Smooth muscle cell of trachea (primary cell): ENCODE data around the gene NMT1. TPM values are rescaled to one million over a fixed set of nuclear protein-coding genes. Genes with fewer than 3 reads are reported as not detected.

ENCODE experiments used
- total RNA-seq: library from RNA; depleted of rRNA; stranded (reverse); fragments of >200 nt; gene quantifications from 2 replicates; pipeline ENCODE4 v1.2.1, GENCODE V29; 2014

Gene NMT1
- 66.0 and 118 TPM in 2 replicates for total RNA-seq

DNA sequence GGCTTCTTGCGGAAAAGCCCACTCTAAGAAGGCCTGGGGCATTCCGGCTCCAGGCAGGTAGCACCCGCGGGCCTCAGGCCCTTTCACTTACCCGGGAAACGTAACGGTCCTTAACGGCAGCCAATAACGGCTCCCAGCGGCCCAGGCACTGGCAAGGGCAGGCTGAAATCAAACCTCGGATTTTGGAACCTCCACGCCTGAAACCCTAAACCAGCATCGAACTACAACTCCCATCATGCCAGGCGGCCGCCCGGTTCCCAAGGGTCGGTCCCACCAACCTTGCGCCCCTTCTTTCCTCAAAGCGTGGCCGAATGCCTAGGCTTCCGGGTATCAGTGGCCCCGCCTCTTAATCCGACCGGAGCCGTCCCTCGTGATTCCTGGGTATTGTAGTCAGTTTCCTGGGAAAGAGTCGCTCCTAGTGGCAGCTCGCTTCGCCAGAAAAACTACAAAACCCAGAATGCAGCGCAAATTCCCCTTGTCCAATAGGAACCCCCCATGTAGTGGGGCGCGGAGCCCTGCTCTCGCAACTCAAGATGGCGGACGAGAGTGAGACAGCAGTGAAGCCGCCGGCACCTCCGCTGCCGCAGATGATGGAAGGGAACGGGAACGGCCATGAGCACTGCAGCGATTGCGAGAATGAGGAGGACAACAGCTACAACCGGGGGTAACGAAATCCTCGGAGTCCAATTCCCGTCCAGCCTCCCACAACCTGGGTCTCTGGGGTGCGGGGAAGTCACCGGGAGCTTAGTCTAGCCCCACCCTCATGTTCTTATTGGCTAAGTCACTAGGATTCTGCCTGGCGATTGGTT is at the start of gene NMT1:
TSS of gene NMT1 (plus strand) at position 521 of the 809 bp plus-strand sequence. CDS start at position 534, 13 bp downstream.

DNA sequence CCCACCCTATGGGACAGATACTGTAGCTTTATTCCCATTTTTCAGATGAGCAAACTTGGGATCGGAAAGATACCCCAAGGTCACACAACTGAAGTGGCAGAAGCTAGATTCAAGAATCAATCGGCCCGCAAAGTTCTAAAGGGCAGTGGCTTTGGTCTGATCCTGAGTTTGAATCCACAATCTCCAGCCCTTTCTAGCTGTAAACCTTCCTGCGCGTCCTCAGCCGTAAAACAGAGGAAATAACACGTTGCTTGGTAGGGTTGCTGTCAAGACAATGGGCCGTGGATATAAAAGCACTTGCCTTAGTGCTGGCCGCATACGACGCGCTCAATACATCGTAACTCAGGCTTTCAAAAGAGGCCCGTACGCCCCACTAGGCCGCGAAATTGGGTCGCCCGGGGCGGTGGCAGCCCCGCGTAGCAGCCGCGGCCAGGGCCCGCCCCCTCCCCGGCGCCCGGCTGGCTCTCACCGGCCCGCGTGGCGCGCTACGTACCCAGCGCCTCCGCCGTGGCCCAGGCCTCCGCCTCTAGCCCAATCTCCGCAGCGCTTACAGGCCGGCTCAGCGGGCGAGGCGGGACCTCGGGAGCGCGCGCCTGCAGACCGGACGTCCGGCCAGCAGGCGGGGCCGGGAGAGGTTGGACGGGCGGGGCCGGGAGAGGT is 9.9 kb upstream of the NMT1 start, which contains the start of gene DCAKD:
TSS of gene DCAKD (minus strand) at position 573 of the 660 bp plus-strand sequence. CDS start 16,747 bp downstream, outside the sequence.

DNA sequence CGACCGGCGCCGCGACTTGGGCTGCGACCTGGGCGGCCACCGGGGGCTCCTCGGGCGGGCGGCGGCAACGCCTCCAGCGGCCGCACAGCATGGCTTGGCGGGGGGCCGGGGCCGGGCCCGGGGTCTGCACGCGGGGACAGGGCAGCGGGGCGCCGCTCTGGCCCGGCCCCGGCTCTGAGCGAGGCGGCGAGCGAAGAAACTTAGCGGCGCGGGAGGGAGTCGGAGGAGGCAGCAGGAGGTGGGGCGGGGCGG is 71.1 kb downstream of the NMT1 start, which contains the start of gene PLCD3:
TSS of gene PLCD3 (minus strand) at position 196 of the 252 bp plus-strand sequence. CDS start at position 91, 105 bp downstream.

DNA sequence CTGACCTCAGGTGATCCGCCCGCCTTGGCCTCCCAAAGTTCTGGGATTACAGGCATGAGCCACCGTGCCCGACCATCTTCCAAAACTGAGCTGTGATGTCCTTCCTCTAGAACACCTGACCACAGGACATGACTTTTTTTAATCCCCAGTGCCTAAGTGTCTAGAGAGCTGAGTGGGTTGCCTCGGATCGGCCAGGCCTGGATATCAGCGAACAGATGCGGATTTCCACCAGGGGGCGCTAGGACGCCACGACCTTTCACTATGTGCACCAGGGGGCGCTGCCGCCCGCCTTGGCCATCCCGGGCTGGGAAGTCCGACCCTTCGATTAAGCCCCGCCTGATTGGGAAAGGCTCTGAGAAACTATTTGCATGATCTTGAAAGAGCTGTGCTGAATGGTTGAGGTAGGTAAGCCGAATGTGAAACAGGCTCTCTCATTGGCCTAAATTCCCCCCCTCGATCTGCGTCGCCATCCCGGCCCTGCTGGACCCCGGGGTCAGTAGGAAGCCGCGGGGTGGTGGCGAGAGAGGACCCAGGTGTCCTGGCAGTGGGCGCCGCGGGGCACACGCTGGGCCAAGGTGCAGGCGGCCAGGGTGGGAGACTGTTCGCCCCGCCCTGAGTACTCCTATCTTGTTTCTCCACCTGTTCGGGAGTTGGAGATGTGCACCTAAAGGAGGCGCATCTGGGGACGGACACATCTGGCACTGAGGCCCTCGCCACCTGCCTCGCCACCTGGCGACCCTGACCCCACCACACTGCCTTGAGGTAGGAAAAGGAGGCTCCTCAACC is 74.3 kb downstream of the NMT1 start, which contains the start of gene ACBD4:
TSS of gene ACBD4 (plus strand) at position 496 of the 786 bp plus-strand sequence. CDS start 458 bp downstream, outside the sequence.

DNA sequence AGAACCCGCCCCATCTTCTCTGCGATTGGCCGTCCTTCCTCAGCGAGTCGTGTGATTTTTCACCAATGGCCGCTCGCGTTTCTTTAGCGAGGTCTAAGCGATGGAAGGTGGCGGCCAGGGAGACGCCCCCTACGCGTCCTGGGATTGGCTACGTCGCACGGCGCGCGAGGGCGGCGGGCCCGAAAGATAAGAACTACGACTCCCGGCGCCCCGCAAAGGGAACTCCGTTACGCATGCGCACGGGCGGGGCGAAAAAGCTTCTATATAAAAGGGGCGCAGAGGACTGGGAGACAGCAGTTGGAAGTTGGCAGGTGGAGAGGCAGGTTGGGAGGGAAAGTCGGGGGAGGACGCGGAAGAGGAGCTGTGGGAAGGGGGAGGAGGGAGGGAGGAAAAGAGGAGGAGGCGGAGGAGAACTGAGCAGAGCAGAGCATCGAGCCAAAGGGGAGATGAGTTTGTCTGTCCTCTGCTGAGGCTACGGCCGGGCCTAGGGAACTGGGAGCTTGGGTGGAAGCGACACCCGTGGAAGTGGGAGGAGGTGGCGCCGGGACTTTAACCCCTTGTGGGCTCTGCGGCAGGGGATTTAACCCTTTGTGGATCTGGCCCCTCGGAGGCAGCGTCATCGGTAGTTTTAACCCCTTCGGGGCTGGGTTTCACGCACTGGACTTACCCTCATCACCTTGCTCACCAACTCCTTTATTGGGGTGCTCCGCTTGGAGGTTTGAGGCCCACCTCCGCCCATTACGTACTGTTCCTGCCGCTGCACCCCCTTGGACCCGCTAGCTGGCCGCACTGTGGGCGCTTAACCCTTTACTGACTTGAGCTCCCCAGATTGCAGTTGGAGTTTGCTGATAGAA is 87.3 kb downstream of the NMT1 start, which contains the start of gene HEXIM1:
TSS of gene HEXIM1 (plus strand) at position 293 of the 854 bp plus-strand sequence. CDS start 716 bp downstream, outside the sequence.

Other genes with a start within 250 kb of the NMT1 start
- 10.4 and 25.9 TPM in 2 replicates for gene GJC1, start 231.0 kb upstream of the NMT1 start, total RNA-seq
- not detected in 2 replicates for gene HIGD1B, start 213.4 kb upstream of the NMT1 start, total RNA-seq
- 86.7 and 122 TPM in 2 replicates for gene EFTUD2, start 161.9 kb upstream of the NMT1 start, total RNA-seq
- 0.15 TPM in 1 of 2 replicates, not detected in the other for gene GFAP, start 145.8 kb upstream of the NMT1 start, total RNA-seq
- 0.50 and 6.7 TPM in 2 replicates for gene KIF18B, start 113.5 kb upstream of the NMT1 start, total RNA-seq
- 0.29 and 0.99 TPM in 2 replicates for gene C1QL1, start 93.0 kb upstream of the NMT1 start, total RNA-seq
- 29.4 and 64.2 TPM in 2 replicates for gene DCAKD, start 9.7 kb upstream of the NMT1 start, total RNA-seq
- gene PLCD3, start 71.2 kb downstream of the NMT1 start, total RNA-seq = 34.6 and 72.0 TPM in 2 replicates
- gene ACBD4, start 74.4 kb downstream of the NMT1 start, total RNA-seq = 7.9 and 16.0 TPM in 2 replicates
- 8.1 and 12.2 TPM in 2 replicates for gene HEXIM1, start 87.2 kb downstream of the NMT1 start, total RNA-seq
- gene HEXIM2, start 100.6 kb downstream of the NMT1 start, total RNA-seq = 11.1 and 13.6 TPM in 2 replicates
- gene FMNL1, start 160.6 kb downstream of the NMT1 start, total RNA-seq = 12.1 and 19.5 TPM in 2 replicates
- not detected in 2 replicates for gene SPATA32, start 200.8 kb downstream of the NMT1 start, total RNA-seq